Keratinocyte (primary cell): ENCODE measurements around the gene ART4. TPM values are rescaled to one million over a fixed set of nuclear protein-coding genes. Genes with fewer than 3 reads are reported as not detected.

Source experiments
- DNase-seq: peaks from one replicate; pipeline ENCODE4 v3.0.0-alpha.2; 2011; ENCODE audit warnings: low read depth, missing footprints, low spot score
- FAIRE-seq: peaks from 2 replicates; lab custom pipeline; 2011; peaks lifted over from hg19 to GRCh38; lab: Jason Lieb, UNC
- H2AFZ ChIP-seq: 2 replicates; pipeline ENCODE4 v1.6.0; 2012; ENCODE audit warnings: low read length, control low read depth, inconsistent platforms; ENCODE audit not compliant: control insufficient read depth
- H3K27ac ChIP-seq: 2 replicates; pipeline ENCODE4 v1.5.1; 2011; ENCODE audit warnings: low read length; ENCODE audit not compliant: control insufficient read depth, insufficient read depth
- H3K27me3 ChIP-seq: 3 replicates; pipeline ENCODE4 v1.6.0; 2011; ENCODE audit warnings: low read length; ENCODE audit not compliant: control insufficient read depth, insufficient read depth; ENCODE audit errors: extremely low read depth
- H3K36me3 ChIP-seq, 2 experiments: 2 replicates in 1 of 2; 3 replicates in 1 of 2; pipeline ENCODE4 v1.5.1; 2011; ENCODE audit warnings: low read length in 2 of 2, mild to moderate bottlenecking in 1 of 2; ENCODE audit not compliant: control insufficient read depth in 2 of 2, insufficient read depth in 2 of 2; ENCODE audit errors: extremely low read depth in 1 of 2
- H3K4me1 ChIP-seq: 3 replicates; pipeline ENCODE4 v1.5.1; 2011; ENCODE audit warnings: low read length; ENCODE audit not compliant: control insufficient read depth, insufficient read depth; ENCODE audit errors: extremely low read depth
- H3K4me2 ChIP-seq: 3 replicates; pipeline ENCODE4 v1.6.0; 2011; ENCODE audit warnings: low read depth, low read length; ENCODE audit not compliant: control insufficient read depth, insufficient read depth; ENCODE audit errors: extremely low read depth
- H3K4me3 ChIP-seq, 3 experiments: fragments of 200-600 bp in 1 of 3; sonication (generic) in 1 of 3; 2 replicates in 2 of 3; 3 replicates in 1 of 3; pipeline ENCODE4 v1.5.1; 2011 to 2016; ENCODE audit warnings: low read length in 3 of 3, mild to moderate bottlenecking in 3 of 3, control low read depth in 2 of 3, inconsistent platforms in 1 of 3, low read depth in 1 of 3, mixed read lengths in 1 of 3, mixed run types in 1 of 3, moderate library complexity in 1 of 3; ENCODE audit not compliant: control insufficient read depth in 2 of 3, insufficient read depth in 2 of 3; ENCODE audit errors: extremely low read depth in 1 of 3
- H3K79me2 ChIP-seq: 2 replicates; pipeline ENCODE4 v1.6.0; 2012; ENCODE audit warnings: low read length; ENCODE audit not compliant: control insufficient read depth, insufficient read depth
- H3K9ac ChIP-seq: 3 replicates; pipeline ENCODE4 v1.6.0; 2011; ENCODE audit warnings: low read length; ENCODE audit not compliant: control insufficient read depth, insufficient read depth; ENCODE audit errors: extremely low read depth
- H3K9me1 ChIP-seq: 3 replicates; pipeline ENCODE4 v1.6.0; 2011; ENCODE audit warnings: low read length; ENCODE audit not compliant: control insufficient read depth, insufficient read depth; ENCODE audit errors: extremely low read depth
- H3K9me3 ChIP-seq: 2 replicates; pipeline ENCODE4 v1.5.1; 2012; ENCODE audit warnings: low read depth, low read length; ENCODE audit not compliant: control insufficient read depth
- H4K20me1 ChIP-seq: 3 replicates; pipeline ENCODE4 v1.6.0; 2011; ENCODE audit warnings: low read length; ENCODE audit not compliant: control insufficient read depth, insufficient read depth; ENCODE audit errors: extremely low read depth
- CTCF ChIP-seq, 3 experiments: IDR thresholded peaks in 1 of 3; conservative IDR thresholded peaks in 1 of 3; optimal IDR thresholded peaks in 1 of 3; 2 replicates in 2 of 3; 3 replicates in 1 of 3; pipeline versions ENCODE3 to v1.5.1; 2011; ENCODE audit warnings: low read length in 3 of 3, mild to moderate bottlenecking in 3 of 3, moderate library complexity in 2 of 3, control low read depth in 1 of 3, inconsistent platforms in 1 of 3; ENCODE audit not compliant: insufficient read depth in 2 of 3; ENCODE audit errors: extremely low read depth in 1 of 3
- EZH2 ChIP-seq: IDR thresholded peaks from one replicate; pipeline ENCODE4 v1.6.1; 2012; ENCODE audit warnings: inconsistent platforms, mild to moderate bottlenecking, low read length, moderate library complexity
- dilution Hi-C: fragments of 300-500 bp; cut with MboI; formaldehyde crosslinking; loops from one replicate; pipeline ENCODE4 v1.7.0; 2020; ENCODE audit warnings: low sequenced_read_pairs; ENCODE audit not compliant: extremely low pct_ligation_motif_present
- polyA plus RNA-seq, 5 experiments: library from polyadenylated mRNA; depleted of rRNA in 3 of 5; stranded (reverse) in 3 of 5; stranded (forward) in 1 of 5; unstranded in 1 of 5; fragments of >200 nt; gene quantifications; 1 replicate in 1 of 5; 2 replicates in 3 of 5; 3 replicates in 1 of 5; pipeline versions ENCODE4 v1.2.1 to v1.2.3, GENCODE V29; 2011 to 2012; ENCODE audit warnings: missing spikeins in 2 of 5, low read depth in 1 of 5, low replicate concordance in 1 of 5

Gene ART4
- polyA plus RNA-seq, 1 donor (not counting 4 experiments of a cell fraction or from before 2014, with no cell fraction given), result not detected

GRCh38 chr12:14879222-14879933 is 36.1 kb upstream of the ART4 start:
- Histone ChIP-seq H4K20me1 (no peaks in the 10 kb centered on the region), H3K9ac (no peak overlapping the region), H3K4me2 (no peak overlapping the region), H3K4me1 (peaks cover 1% of the 10 kb centered on the region), H3K79me2 (no peaks in the 10 kb centered on the region), H3K27ac (no peak overlapping the region), H3K4me3 (no peak overlapping the region), H3K9me1 (no peaks in the 10 kb centered on the region), H2AFZ (peak overlapping the region; percentile 17), H3K9me3 (no peaks in the 10 kb centered on the region), H3K27me3 (no peaks in the 10 kb centered on the region), H3K36me3 (no peaks in the 10 kb centered on the region)
- DNase-seq, result no peak
- dilution Hi-C loops, result no loop called here
- no peak for FAIRE-seq
- TF ChIP-seq CTCF (optimal IDR thresholded peaks at IDR 0.05 in 1 of 3, IDR thresholded peaks at IDR 0.05 in 1 of 3, conservative IDR thresholded peaks at IDR 0.05 in 1 of 3; ENCODE audit: extremely low read depth in 1 of 3, insufficient read depth in 2 of 3, low read length in 3 of 3), result no peak
- no peak for TF ChIP-seq EZH2

GRCh38 chr12:14878488-14878887 is 35.2 kb upstream of the ART4 start:
- DNase-seq (no peak), FAIRE-seq (no peak)
- no peaks in the 10 kb centered on the region for H3K9me1 ChIP-seq
- TF ChIP-seq EZH2 (no peak), CTCF (optimal IDR thresholded peaks at IDR 0.05 in 1 of 3, IDR thresholded peaks at IDR 0.05 in 1 of 3, conservative IDR thresholded peaks at IDR 0.05 in 1 of 3; ENCODE audit: extremely low read depth in 1 of 3, insufficient read depth in 2 of 3, low read length in 3 of 3) (no peak)
- H4K20me1 ChIP-seq, result no peaks in the 10 kb centered on the region
- no peak overlapping the region for H3K4me3 ChIP-seq
- H3K79me2 ChIP-seq, result no peaks in the 10 kb centered on the region
- H2AFZ ChIP-seq, result no peak overlapping the region
- H3K36me3 ChIP-seq, result no peaks in the 10 kb centered on the region
- dilution Hi-C loops, result no loop called here
- H3K9me3 ChIP-seq, result no peaks in the 10 kb centered on the region
- H3K27ac ChIP-seq, result no peak overlapping the region
- no peak overlapping the region for H3K4me2 ChIP-seq
- H3K4me1 ChIP-seq, result no peaks in the 10 kb centered on the region
- no peaks in the 10 kb centered on the region for H3K27me3 ChIP-seq
- no peak overlapping the region for H3K9ac ChIP-seq
